Right lobe of liver (tissue), 4 donors: Measurements from ENCODE around the gene FOXQ1.

Source experiments
- CTCF ChIP-seq, 4 donors: fragments of 200-600 bp in 3 of 4; fragments of 450-650 bp in 1 of 4; IDR thresholded peaks; one replicate each; pipeline versions ENCODE4 v1.5.1 to v1.8.0; 2016 to 2022; ENCODE audit warnings: antibody characterized with exemption in 4 of 4, mild to moderate bottlenecking in 2 of 4
- POLR2A ChIP-seq: fragments of 450-650 bp; IDR thresholded peaks from one replicate; pipeline ENCODE4 v1.6.1; 2017; ENCODE audit warnings: antibody characterized with exemption, mild to moderate bottlenecking
- donor health status: DM: no; HTN: no; CAD: no.
- donor health status: DM: no; HTN: no; CAD: no.
- donor health status: DM: no; HTN: yes; CAD: no.

GRCh38 chr6:1271071-1271763 is 40.7 kb upstream of the FOXQ1 start:
- TF ChIP-seq CTCF (IDR thresholded peaks at IDR 0.05): no peak
- TF ChIP-seq POLR2A: no peak
